ENCODE results near the gene CACNA1C. TPM values are rescaled to one million over a fixed set of nuclear protein-coding genes. Genes with fewer than 3 reads are reported as not detected.

Gene CACNA1C
- total RNA-seq, 1 experiment from 2014 or later: not detected

DNA sequence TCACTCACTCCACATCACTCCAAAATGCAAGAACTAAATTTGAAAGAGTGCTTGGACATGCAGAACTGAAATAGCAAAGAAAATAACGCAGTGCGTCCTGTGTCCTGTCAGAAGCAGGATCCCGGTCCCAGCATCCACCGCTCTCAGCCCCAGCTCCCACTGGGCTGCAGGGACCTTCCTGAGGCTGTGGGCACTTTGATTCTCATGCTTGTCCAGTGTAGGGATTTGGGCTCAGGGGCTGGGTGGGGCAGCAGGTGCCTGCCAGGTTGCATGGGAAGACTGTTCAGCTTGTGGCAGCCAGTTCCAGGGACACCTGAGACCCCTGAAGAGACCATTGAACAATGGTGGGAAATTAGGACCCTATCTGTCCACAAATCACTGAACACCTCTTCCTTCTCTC, 602.0 kb downstream of the CACNA1C start:
- Histone ChIP-seq H3K4me2 (no peak overlapping the region), H3K79me2 (ENCODE audit: low read depth) (no peaks in the 10 kb centered on the region), H3K9me3 (ENCODE audit: insufficient read depth, low read depth) (no peaks in the 10 kb centered on the region), H4K20me1 (ENCODE audit: insufficient read depth) (no peaks in the 10 kb centered on the region), H2AFZ (no peak overlapping the region), H3K4me3 (no peak overlapping the region), H3F3A (ENCODE audit: insufficient read depth, low read depth) (no peaks in the 10 kb centered on the region), H3K27ac (no peak overlapping the region), H3K4me1 (replicated peaks; ENCODE audit: insufficient read depth) (no peaks in the 10 kb centered on the region), H3K27me3 (ENCODE audit: insufficient read depth, low read depth) (peaks cover 61% of the 10 kb centered on the region), H3K9me2 (ENCODE audit: insufficient read depth) (no peaks in the 10 kb centered on the region), H3K36me3 (ENCODE audit: low read depth) (no peaks in the 10 kb centered on the region)
- DNase-seq: no peak
- BruUV-seq (replicated peaks): no TSS peak
- TF ChIP-seq, protein P1, sequence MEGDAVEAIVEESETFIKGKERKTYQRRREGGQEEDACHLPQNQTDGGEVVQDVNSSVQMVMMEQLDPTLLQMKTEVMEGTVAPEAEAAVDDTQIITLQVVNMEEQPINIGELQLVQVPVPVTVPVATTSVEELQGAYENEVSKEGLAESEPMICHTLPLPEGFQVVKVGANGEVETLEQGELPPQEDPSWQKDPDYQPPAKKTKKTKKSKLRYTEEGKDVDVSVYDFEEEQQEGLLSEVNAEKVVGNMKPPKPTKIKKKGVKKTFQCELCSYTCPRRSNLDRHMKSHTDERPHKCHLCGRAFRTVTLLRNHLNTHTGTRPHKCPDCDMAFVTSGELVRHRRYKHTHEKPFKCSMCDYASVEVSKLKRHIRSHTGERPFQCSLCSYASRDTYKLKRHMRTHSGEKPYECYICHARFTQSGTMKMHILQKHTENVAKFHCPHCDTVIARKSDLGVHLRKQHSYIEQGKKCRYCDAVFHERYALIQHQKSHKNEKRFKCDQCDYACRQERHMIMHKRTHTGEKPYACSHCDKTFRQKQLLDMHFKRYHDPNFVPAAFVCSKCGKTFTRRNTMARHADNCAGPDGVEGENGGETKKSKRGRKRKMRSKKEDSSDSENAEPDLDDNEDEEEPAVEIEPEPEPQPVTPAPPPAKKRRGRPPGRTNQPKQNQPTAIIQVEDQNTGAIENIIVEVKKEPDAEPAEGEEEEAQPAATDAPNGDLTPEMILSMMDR (conservative IDR thresholded peaks at IDR 0.05): no peak
- CTCF ChIA-PET: interaction anchor here (0.6 kb wide), 1 partner anchor 1441 kb away, joined by 3 read pairs; no protein-coding TSS in a partner anchor
- intact Hi-C loops (cut with micrococcal nuclease; ENCODE audit: unreplicated experiment): no loop called here
- POLR2A ChIA-PET (ENCODE audit: unreplicated experiment): no interaction called here

DNA sequence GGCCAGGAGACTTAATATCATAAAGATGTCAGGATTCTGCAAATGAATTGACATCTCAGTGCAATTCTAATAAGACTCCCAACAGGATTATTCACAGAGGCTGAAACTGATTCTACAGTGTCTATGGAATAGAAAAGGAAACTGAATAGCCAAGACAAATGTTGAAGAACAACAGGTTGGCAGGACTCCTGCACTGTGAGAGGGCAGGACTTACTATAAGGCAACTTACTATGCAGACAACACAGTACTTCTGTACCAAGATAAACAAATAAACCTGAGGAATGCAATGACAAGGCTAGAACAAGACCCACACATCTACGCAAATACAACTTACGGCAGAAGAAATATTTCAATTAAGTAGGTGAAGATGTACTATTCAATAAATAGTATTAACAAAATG, 609.7 kb downstream of the CACNA1C start:
- no peak overlapping the region for H3K4me2 ChIP-seq
- no peaks in the 10 kb centered on the region for H3K79me2 ChIP-seq (ENCODE audit: low read depth)
- no peaks in the 10 kb centered on the region for H3F3A ChIP-seq (ENCODE audit: insufficient read depth, low read depth)
- intact Hi-C loops (cut with micrococcal nuclease; ENCODE audit: unreplicated experiment): no loop called here
- no peaks in the 10 kb centered on the region for H3K9me2 ChIP-seq (ENCODE audit: insufficient read depth)
- no peak overlapping the region for H3K27ac ChIP-seq
- H3K27me3 ChIP-seq (ENCODE audit: insufficient read depth, low read depth): peaks cover 67% of the 10 kb centered on the region
- no peak for TF ChIP-seq EZH2 (IDR thresholded peaks at IDR 0.05; ENCODE audit: low read depth)
- TF ChIP-seq, protein P1 (conservative IDR thresholded peaks at IDR 0.05): no peak
- no peak overlapping the region for H3K4me3 ChIP-seq
- no peak overlapping the region for H2AFZ ChIP-seq
- POLR2A ChIA-PET (ENCODE audit: unreplicated experiment): no interaction called here
- CTCF ChIA-PET: no interaction called here
- DNase-seq: no peak
- no peaks in the 10 kb centered on the region for H3K4me1 ChIP-seq (replicated peaks; ENCODE audit: insufficient read depth)
- no peaks in the 10 kb centered on the region for H4K20me1 ChIP-seq (ENCODE audit: insufficient read depth)
- H3K36me3 ChIP-seq (ENCODE audit: low read depth): no peaks in the 10 kb centered on the region
- H3K9me3 ChIP-seq (ENCODE audit: insufficient read depth, low read depth): no peaks in the 10 kb centered on the region
- no TSS peak for BruUV-seq (replicated peaks)

DNA sequence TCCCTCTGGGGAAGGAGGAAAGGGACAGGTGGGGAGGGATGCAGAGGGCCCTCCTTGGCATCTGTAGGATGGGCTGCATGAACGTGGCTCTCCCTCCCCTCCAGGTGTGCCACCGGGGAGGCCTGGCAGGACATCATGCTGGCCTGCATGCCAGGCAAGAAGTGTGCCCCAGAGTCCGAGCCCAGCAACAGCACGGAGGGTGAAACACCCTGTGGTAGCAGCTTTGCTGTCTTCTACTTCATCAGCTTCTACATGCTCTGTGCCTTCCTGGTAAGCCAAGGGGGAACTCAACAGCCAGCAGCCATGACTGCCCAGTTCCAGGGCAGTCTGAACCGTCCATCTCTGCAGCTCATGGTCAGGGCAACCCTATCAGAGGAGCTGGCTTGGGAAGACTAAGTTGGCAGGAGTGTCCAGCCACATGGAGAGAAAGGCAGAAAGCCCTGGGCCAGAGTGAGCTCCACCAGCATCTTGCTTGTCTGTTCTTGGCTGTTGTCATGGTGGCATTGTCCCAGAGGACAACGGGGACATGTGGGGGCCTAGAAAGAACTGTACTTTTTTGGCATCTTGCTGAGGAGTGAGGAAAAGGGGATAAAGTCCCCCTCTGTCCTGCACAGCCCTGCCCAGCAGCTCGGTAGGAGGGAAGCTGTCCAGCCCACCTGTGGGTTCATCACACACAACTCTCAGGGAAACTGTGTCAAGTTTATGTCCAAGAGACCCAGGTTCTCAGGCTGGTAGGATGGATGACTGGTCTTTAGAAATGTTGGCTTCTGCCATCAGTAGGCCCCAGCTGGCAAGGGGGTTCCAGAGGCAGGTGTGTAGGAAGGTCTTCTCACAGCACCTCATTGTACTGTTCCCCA, 612.2 kb downstream of the CACNA1C start:
- CTCF ChIA-PET: no interaction called here
- Histone ChIP-seq H3K4me1 (replicated peaks; ENCODE audit: insufficient read depth) (no peaks in the 10 kb centered on the region), H3K27me3 (ENCODE audit: insufficient read depth, low read depth) (peaks cover 88% of the 10 kb centered on the region), H3K36me3 (ENCODE audit: low read depth) (no peaks in the 10 kb centered on the region), H4K20me1 (ENCODE audit: insufficient read depth) (no peaks in the 10 kb centered on the region), H3K9me2 (ENCODE audit: insufficient read depth) (no peaks in the 10 kb centered on the region), H3K27ac (no peak overlapping the region), H3K4me3 (no peak overlapping the region), H2AFZ (no peak overlapping the region), H3K4me2 (no peak overlapping the region), H3K9me3 (ENCODE audit: insufficient read depth, low read depth) (no peaks in the 10 kb centered on the region), H3F3A (ENCODE audit: insufficient read depth, low read depth) (no peaks in the 10 kb centered on the region), H3K79me2 (ENCODE audit: low read depth) (no peaks in the 10 kb centered on the region)
- intact Hi-C loops (cut with micrococcal nuclease; ENCODE audit: unreplicated experiment): no loop called here
- no TSS peak for BruUV-seq (replicated peaks)
- POLR2A ChIA-PET (ENCODE audit: unreplicated experiment): no interaction called here
- DNase-seq: no peak
- TF ChIP-seq, protein P1 (conservative IDR thresholded peaks at IDR 0.05): no peak
- TF ChIP-seq EZH2 (IDR thresholded peaks at IDR 0.05; ENCODE audit: low read depth): no peak

Data from PC-9 (cell line).